NB4 (cell line): ENCODE results near the gene ZNF740.

Experiments used
- DNase-seq: peaks from one replicate; pipeline ENCODE4 v3.0.0; 2010; ENCODE audit warnings: low read depth
- H3K4me3 ChIP-seq: one replicate; pipeline ENCODE4 v1.5.1; 2011; ENCODE audit warnings: mild to moderate bottlenecking, low read depth, low read length, moderate library complexity
- MYC ChIP-seq: IDR thresholded peaks from 2 replicates; pipeline ENCODE4 v1.6.1; 2011; ENCODE audit warnings: low read depth, low read length
- POLR2A ChIP-seq: IDR thresholded peaks from 2 replicates; pipeline ENCODE4 v1.6.1; 2011; ENCODE audit warnings: mild to moderate bottlenecking; ENCODE audit not compliant: insufficient read length; ENCODE audit errors: extremely low read depth
- TF ChIP-seq, protein P1 (sequence below): IDR thresholded peaks from one replicate; pipeline ENCODE4 v1.5.1; 2012; ENCODE audit warnings: low read depth, low read length
- TF ChIP-seq, protein P2 (sequence below): IDR thresholded peaks from 2 replicates; pipeline ENCODE4 v1.6.1; 2011; ENCODE audit warnings: low read depth, low read length

Gene ZNF740

DNA sequence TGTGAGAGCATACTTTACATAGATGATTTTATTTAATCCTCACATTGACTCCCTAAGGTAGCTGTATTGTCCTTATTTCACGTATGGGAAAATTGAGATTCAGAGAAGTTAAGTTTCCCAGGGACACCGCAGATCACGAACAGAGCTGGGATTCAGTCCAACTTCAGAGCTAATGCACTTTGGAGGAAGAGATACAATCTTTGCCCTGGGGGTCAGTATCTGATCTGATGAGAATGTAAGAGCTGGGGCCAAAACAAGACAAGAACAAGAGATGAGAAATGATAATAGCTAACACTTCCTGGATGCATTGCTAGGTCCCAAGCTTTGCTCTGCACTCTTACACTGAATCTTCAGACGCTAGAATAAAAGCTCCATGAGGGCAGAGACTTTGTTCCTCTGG, 6.2 kb downstream of the ZNF740 start:
- TF ChIP-seq, protein P1, sequence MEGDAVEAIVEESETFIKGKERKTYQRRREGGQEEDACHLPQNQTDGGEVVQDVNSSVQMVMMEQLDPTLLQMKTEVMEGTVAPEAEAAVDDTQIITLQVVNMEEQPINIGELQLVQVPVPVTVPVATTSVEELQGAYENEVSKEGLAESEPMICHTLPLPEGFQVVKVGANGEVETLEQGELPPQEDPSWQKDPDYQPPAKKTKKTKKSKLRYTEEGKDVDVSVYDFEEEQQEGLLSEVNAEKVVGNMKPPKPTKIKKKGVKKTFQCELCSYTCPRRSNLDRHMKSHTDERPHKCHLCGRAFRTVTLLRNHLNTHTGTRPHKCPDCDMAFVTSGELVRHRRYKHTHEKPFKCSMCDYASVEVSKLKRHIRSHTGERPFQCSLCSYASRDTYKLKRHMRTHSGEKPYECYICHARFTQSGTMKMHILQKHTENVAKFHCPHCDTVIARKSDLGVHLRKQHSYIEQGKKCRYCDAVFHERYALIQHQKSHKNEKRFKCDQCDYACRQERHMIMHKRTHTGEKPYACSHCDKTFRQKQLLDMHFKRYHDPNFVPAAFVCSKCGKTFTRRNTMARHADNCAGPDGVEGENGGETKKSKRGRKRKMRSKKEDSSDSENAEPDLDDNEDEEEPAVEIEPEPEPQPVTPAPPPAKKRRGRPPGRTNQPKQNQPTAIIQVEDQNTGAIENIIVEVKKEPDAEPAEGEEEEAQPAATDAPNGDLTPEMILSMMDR, result no peak
- TF ChIP-seq MYC, result no peak
- no peak overlapping the region for H3K4me3 ChIP-seq
- DNase-seq, result no peak

DNA sequence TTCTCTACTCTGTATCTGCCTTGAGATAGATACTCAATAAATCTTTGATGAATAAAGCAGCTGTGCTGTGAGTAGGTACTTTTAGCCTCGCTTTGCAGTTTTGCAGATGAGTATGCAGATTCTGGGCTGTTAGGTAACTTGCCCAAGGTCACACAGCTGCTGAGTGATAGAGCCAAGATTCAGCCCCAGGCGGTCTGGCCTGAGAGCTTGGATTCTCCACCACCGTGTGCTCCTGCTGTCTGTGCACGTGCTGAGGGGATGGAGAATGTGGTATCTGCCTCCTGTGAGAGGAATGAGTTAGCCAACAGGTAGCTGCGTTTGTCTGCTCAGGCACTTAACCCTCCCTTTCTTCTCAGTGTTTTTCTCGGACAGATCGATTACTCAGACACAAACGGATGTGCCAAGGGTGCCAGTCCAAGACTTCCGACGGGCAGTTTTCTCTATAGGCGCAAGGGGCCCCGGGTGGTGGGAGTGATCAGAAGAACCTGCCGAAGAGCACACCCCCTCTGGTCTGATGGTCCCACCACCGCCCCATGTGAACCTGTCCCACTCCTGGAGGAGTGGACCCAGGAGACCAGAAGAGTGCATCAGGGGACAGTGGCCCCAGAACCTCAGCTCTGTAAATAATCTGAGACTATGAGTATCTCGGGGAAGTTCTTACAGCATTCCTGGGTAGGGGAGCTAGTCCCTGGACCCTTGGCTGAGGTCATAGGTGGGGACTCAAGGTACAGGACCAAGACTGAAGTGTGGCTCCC, 6.8 kb downstream of the ZNF740 start:
- no peak for TF ChIP-seq MYC
- no peak for TF ChIP-seq POLR2A
- TF ChIP-seq, protein P1, result no peak
- TF ChIP-seq, protein P2, sequence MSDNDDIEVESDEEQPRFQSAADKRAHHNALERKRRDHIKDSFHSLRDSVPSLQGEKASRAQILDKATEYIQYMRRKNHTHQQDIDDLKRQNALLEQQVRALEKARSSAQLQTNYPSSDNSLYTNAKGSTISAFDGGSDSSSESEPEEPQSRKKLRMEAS, result no peak
- no peak for DNase-seq
- no peak overlapping the region for H3K4me3 ChIP-seq

DNA sequence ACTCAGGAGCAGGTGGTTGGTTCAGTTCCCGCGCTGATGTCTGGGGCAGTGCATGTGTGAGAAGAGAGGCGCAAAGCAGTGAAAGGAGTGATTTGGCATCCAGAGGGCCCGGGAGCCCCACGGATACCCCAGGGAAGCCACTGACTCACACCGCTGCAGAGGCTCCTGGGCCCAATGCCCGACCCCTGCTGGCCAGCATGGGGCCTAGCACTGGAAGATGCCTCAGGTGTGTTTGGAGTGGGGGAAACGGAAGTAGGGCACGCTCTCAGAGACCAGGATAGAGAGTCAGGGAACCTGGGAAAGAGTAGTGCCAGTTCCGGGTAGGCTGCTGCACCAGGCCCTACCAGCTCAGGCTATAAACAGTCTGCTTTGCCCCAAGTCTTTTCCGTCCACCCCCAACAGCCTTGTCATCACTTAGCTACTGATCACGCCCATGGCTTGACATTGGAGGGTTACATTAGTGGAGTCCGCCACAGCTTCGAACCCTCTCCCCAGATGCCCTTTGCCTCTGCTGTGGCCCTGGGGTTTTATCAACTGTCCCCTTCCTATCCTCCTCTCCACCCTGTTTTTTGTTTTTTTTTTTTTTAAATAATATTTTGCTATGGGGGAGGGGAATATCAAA, 9.7 kb downstream of the ZNF740 start:
- TF ChIP-seq, protein P1, result peak; percentile 78
- TF ChIP-seq MYC, result no peak
- no peak for TF ChIP-seq POLR2A
- TF ChIP-seq, protein P2, result no peak
- peak; percentile 65 for DNase-seq
- H3K4me3 ChIP-seq, result no peak overlapping the region

DNA sequence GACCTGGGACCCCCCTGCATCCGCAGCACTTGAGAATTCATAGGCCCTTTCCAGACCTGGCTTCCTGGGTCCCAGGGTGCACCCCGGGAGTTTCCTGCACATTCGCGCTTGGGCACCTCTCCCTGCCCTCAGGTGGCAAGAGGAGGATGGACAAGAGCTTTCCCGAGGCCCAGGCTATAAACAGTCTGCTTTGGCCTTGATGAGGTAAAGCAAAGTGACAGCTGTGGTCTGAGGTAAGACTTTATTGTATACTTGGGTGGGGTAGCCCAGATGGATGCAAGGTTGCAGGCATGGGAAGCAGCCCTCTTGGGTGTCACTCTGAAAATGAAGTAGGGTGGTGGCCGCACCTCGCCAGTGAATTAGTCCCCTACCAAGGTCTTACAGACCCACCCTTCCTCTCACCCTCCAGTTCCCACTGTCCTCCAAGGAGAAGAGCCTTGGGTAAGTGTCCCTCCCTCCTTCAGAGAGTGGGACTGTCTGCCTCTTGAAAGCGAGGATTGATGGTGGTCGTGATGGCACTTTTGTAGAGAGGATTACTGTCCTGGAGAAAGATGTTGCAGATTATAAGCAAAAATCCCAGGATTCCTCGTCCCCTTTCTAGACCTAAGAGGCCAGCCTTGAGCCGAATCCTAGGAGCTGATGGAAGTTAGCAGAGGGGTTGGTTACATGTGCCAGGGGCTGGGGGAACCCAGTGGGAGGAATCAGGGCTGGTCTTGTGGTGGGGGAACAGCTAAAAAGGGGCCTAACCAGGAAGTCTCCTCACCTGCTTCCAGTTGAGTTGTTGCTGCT, 10.8 kb downstream of the ZNF740 start:
- no peak overlapping the region for H3K4me3 ChIP-seq
- TF ChIP-seq, protein P2, result no peak
- TF ChIP-seq POLR2A (no peak), MYC (no peak)
- TF ChIP-seq, protein P1, result no peak
- no peak for DNase-seq

DNA sequence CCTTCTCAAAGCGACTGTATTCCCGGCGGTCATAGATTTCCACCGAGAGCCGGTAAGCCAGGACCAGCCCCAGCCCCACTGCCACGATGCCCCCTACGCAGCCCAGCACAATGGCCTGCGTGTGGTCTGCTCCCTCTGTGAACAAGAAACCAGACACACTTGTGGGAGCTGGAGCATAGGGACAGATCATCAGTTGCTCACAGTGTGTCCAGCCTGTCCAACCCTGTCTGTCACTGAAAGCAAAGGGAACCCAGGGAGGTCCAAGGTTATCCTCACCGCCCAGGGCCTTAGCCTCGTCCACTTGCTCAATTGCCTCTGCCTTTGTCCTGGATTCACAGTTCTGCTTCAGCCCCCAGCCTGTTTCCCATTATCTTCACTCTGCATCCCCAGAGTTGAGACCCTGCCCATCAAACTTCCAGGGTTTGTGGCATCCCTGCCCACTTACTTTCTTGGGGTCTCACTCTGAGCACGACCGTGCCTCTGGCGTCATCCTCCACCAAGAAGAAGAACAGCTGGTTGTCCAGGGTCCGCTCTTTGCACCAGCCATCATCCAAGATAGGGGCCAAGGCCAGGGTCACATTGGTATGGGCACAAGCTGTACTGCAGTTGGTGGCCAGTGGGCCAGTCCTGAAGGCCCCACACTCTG, 11.5 kb downstream of the ZNF740 start:
- no peak overlapping the region for H3K4me3 ChIP-seq
- TF ChIP-seq, protein P1, result no peak
- TF ChIP-seq POLR2A (no peak), MYC (no peak)
- TF ChIP-seq, protein P2, result no peak
- no peak for DNase-seq
